Umbilical cord (tissue), 2 donors: Measurements from ENCODE around the gene ARHGEF4. TPM values are rescaled to one million over a fixed set of nuclear protein-coding genes. Genes with fewer than 3 reads are reported as not detected.

Source experiments
- DNase-seq: peaks from one replicate; pipeline ENCODE4 v3.0.0-alpha.2; 2015; ENCODE audit warnings: low spot score
- total RNA-seq: library from RNA; depleted of rRNA; stranded (reverse); fragments of >200 nt; gene quantifications from one replicate; pipeline ENCODE4 v1.2.3, GENCODE V29; 2014; ENCODE audit warnings: low replicate concordance; ENCODE audit not compliant: insufficient read depth

Gene ARHGEF4
- total RNA-seq, 1 donor from 2014 or later: 8.9 TPM

- no peak for DNase-seq
Measured at GRCh38 chr2:131081190-131081589, 244.5 kb downstream of the ARHGEF4 start.

- no peak for DNase-seq
Measured at GRCh38 chr2:131085646-131086045, 248.9 kb downstream of the ARHGEF4 start.

GRCh38 chr2:131092458-131093005 lies 255.8 kb downstream of the ARHGEF4 start:
- no peak for DNase-seq

GRCh38 chr2:131093006-131093695 lies 256.4 kb downstream of the ARHGEF4 start, which contains the start of gene FAM168B:
FAM168B (minus strand) TSS chr2:131093460; CDS start chr2:131082646, 10,814 bp downstream.
- DNase-seq: peak; percentile 92

GRCh38 chr2:131093696-131094462 lies 257.2 kb downstream of the ARHGEF4 start:
- DNase-seq: no peak

GRCh38 chr2:131094463-131095281 lies 258.0 kb downstream of the ARHGEF4 start:
- DNase-seq: no peak

Other genes with a start within 250 kb of the ARHGEF4 start
- gene CFC1, start 237.3 kb upstream of the ARHGEF4 start, total RNA-seq: not detected
- gene POTEJ, start 225.5 kb upstream of the ARHGEF4 start, total RNA-seq: 0.24 TPM
- gene GPR148, start 107.8 kb upstream of the ARHGEF4 start, total RNA-seq: 0.48 TPM
- gene AMER3, start 81.4 kb upstream of the ARHGEF4 start, total RNA-seq: 1.2 TPM